ENCODE results near the gene RHOU.
"Not testable (repeated sequence)": the region's sequence is repeated elsewhere in the genome, so short reads cannot be mapped to it uniquely, and the experiment has no call there.

The RHOU gene

DNA sequence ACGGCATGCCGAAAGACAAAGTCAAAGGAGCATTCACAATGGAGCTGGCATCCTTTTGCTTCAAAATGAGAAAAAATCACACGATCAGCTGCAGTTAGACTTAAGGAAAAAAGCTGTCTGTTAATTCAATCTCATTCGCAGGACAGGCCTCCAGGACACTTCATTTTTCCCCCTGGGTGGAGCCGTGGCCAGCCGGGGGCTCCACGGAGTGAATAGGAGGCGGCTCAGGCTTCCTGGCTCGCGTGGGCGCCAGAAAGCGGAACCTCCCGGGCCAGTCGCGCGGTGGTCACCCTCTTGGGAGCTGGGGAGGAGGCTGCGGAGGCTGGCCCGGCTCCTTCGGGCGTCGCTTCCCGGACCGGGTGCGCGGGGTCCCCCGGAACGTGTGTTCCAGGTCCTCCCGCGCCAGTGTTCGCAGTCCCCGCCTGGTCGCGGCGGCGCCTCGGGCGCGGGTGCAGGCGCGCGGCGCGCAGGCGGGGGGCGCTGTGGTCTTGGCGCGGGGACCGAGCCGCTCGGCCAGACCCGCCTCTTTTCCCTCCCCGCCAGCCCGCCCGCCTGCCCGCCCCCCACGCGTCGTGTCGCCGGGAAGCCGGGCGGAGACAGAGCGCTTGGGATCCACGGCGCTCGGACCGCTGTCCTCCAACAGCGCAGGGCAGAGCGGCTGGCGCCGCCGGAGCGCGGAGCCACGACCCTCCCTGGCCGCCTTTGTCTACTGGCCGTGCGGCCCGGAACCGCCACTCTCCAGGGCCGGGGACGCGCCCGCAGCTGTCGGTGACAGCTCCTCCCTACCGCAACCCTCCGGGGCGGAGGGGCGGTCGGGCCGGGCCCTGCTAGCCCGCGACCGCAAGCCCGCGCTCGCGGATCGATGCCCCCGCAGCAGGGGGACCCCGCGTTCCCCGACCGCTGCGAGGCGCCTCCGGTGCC lies at the start of gene RHOU:
RHOU (plus strand) TSS at position 599 of the 921 bp plus-strand sequence; CDS start at position 863, 264 bp downstream.
- DNase-seq (ENCODE audit: low read depth, low spot score), result peak; percentile 60

DNA sequence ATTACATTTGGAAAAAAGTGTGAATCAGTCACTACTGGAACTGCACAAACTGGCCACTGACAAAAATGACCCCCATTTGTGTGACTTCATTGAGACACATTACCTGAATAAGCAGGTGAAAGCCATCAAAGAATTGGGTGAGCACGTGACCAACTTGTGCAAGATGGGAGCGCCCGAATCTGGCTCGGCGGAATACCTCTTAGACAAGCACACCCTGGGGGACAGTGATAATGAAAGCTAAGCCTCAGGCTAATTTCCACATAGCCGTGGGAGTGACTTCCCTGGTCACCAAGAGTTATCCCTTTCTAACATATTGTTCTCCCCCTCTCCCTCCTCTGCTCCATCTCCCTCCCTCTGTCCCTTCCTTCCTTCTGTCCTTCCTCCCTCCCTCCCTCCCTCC lies 47.7 kb upstream of the RHOU start:
- no peak for DNase-seq (ENCODE audit: low read depth, low spot score)

DNA sequence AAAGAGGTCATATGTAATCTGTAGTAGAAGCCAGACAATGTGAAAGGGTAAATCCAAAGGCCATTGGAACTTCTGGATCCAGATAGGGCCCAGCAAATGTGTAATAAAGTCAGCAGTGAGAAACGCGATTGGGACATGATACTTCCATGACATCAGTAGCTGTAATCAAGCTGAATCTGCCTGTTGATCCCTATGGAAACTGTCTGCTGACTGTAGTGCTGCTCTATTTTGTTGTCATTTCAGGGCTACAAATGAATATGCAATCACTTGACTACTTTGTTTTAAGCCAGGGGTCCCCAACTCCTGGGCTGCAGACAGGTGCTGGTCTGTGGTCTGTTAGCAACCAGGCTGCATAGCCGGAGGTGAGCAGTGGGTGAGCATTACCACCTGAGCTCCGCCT lies 46.0 kb upstream of the RHOU start:
- DNase-seq (ENCODE audit: low read depth, low spot score), result no peak

DNA sequence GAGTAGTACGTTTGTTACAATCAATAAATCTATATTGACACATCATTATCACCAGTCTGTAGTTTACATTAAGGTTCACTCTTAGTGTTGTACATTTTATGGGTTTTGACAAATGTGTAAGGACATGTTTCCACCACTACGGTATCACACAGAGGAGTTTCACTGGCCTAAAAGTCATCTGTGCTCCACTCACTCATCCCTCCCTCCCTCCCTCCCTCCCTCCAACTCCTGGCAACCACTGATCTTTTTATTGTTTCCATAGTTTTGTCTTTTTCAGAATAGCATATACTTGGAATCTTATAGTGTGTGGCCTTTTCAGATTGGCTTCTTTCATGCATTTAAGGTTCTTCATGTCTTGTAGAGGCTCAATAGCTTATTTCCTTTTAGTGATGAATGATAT lies 44.1 kb upstream of the RHOU start:
- DNase-seq (ENCODE audit: low read depth, low spot score), result no peak

DNA sequence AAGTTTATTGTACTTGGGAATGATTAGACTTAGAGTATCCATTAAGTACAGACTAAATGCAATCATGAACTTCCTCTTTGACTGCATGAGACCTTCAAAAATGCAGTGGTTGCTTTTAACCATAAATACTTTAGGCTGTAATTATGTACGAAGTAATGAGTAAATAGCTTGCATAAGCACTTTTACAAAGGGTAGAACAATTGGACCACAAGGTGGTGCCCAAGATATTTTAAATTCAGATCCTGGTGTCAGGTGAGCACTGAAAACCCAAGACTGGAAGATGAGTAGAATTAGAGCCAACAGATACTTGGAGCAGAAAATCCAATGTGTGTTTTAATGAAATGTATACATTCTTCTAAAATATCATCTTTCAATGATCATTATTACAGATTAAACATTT lies 43.4 kb upstream of the RHOU start:
- no peak for DNase-seq (ENCODE audit: low read depth, low spot score)

DNA sequence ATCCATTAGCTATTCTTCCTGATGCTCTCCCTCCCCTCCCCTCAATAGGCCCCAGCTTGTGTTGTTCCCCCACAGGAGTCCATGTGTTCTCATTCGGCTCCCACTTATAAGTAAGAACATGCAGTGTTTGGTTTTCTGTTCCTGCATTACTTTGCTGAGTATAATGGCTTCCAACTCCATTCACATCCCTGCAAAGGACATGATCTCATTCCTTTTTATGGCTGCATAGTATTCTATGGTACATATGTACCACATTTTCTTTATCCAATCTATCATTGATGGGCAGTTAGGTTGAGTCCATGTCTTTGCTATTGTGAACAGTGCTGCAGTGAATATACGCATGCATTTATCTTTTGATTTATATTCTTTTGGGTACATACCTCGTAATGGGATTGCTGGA lies 40.8 kb upstream of the RHOU start:
- not testable (repeated sequence) for DNase-seq (ENCODE audit: low read depth, low spot score)

DNA sequence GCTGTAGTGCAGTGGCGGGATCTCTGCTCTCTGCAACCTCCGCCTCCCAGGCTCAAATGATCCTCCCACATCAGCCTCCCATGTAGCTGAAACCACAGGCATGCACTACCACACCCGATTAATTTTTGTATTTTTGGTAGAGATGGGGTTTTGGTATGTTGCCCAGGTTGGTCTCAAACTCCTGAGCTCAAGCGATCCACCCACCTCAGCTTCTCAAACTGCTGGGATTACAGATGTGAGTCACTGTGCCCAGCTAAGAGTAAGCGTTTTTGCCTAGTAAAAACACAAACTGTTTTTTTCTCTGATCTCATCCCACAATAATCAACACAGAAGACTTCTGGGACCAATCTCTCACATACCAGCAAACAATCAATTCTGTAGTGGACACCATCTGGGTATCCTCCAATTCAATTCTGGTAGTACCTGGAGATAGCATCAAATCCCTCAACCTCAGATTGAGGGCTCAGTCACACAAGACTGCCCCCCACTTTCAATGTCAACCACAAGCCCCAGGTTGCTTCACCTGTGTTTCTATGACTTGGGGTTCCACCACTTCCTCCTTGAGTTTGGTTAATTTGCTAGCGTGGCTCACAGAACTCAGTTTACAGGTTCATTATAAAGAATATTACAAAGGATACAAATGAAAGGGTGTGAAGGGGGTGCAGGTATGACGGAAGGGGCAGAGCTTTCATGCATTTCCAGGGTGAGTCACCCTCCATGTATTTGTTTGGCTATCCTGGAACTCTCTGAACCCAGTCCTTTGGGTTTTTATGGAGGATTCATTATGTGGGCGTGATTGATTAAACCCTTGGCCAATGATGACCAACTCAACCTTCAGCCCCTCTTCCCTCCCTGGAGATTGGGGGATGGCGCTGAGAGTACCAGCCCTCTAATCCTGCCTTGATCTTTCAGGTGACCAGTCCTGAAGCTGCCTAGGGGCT lies 40.0 kb upstream of the RHOU start:
- DNase-seq (ENCODE audit: low read depth, low spot score), result no peak

DNA sequence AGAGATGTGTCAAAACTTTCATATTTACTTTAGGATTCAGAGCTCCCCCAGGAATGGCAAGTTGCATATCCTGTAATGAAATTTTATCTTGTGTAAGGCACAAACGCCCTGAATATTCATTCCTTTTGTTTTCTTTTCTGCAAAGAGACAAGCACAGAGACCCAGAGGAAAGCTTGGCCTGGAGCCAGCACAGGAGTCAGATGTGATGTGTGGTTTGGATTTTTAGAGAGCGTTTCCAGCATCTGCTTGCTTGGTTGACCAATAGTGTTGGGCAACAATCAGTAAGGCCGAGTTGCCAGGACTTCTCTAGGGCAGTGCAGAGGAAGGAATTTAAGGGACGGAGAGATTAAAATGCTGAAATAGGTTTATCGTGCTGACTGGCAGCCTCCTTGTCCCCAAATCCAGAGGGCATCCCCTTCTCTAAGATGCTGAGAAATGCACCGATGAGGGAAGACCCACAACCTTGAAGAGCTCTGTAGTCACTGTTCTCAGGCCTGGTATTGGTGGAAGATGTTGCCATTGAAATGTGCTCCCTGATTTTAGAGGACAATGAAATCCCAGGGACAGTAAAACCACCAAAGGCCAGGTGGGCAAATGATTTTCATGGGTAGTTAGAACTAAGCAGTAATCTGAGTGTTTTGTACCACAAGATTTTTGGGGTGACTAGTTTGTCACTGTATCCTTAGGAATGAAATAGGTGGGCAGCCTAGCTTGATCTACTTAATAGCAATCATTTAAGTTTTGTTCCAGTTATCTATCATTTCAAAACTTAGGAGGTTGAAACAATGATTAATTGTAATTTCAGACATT lies 37.9 kb upstream of the RHOU start:
- no peak for DNase-seq (ENCODE audit: low read depth, low spot score)

DNA sequence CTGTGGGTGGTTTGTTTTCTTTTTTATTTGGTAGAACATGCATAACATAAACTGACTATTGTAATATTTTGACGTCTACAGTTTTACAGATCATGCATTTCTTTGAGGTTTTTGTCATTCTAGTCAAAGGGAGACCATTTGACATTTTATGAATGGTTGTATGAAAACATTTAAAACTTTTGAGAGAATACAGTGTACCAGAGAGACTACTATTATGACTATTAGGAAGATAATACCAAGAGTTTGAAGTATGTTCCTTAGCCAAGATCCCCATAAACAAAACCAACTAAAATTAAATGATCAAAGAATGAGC lies 37.3 kb upstream of the RHOU start:
- DNase-seq (ENCODE audit: low read depth, low spot score), result no peak

DNA sequence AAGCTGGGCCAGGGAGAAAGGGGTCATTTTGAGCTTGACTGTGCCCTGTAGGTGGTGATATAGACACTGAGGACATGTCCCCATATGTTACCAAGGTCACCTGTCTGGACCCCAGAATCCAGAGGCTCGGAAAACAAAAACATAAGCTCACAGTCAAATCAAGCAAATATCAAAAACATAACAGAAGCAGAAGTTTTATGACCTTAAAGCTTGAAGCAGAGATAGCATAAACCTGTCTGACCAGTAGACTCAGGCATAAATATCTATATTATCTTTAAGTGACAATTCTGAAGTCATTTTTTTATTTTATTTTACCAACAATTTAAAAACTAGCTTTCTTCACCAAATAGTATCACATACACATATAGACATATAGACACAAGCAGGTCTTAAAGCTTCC lies 32.8 kb upstream of the RHOU start:
- no peak for DNase-seq (ENCODE audit: low read depth, low spot score)

DNA sequence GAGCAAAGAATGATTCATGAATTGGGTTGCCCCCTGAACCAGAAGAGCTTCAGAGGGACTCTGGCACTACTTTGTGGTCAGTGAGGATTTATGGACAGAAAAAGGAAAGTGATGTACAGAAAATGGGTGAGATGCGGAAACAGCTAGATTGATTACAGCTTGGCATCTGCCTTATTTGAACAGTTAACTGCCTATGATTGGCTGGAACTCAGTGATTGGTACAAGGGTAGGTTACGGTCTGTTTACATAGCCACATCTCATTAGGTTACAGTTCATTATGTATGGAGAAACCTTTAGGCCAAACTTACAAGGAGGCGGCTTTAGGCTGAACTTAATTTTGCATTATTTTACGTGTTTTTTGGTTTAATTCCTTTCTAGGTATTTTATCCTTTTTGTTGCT lies 29.0 kb upstream of the RHOU start:
- no peak for DNase-seq (ENCODE audit: low read depth, low spot score)

DNA sequence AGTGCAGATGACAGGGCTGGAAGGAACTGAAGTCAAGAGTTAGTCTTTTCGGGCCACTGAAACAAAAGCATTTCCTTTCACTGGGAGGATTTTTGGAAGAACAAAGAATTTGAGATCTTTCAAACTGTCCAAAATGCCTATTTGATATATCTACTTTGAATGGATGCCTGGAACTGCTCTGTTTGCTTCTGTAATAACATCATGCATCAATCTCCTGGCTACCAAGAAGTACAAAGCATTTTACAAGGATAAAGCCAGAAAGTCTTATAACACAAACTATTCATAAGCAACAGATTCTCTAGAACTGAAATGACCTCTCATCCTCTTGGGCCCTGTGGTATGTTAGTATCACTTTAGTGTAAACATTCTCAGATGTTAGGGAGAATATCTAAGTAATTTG lies 18.2 kb upstream of the RHOU start:
- no peak for DNase-seq (ENCODE audit: low read depth, low spot score)

DNA sequence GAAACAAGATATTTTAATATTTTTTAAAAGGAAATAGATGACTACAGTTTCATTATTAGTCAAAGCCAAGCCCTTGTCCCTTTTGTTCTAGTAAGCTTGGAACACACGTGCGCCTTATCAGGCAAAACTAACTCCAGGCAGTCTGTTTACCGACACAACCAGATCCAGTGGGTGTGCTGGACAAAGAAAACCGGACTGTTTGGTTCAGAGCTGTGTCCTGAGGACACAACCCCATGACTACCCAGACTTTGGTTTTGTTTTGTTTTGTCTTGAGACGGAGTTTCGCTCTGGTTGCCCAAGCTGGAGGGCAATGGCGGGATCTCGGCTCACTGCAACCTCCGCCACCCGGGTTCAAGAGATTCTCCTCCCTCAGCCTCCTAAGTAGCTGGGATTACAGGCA lies 13.9 kb upstream of the RHOU start:
- peak; percentile 71 for DNase-seq (ENCODE audit: low read depth, low spot score)

DNA sequence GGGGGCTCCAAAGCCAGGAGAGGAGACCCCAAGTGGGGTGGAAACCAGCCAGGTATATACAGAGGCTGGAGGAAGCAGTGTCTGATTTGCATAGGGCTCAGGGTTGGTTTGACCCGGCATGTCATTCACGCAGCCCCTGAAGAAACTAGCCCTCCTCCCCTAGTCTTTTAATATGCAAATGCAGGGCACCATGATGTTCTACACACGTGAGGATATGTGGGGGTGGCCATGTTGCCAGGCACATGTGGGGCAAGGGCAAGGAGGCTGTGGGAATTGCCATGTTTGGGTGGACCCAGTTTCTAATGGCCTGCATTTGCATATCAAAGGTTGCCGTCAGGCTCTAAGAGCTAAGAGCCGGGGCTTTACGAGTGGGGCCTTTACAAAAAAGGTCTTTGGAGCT lies 12.0 kb upstream of the RHOU start:
- peak; percentile 70 for DNase-seq (ENCODE audit: low read depth, low spot score)

DNA sequence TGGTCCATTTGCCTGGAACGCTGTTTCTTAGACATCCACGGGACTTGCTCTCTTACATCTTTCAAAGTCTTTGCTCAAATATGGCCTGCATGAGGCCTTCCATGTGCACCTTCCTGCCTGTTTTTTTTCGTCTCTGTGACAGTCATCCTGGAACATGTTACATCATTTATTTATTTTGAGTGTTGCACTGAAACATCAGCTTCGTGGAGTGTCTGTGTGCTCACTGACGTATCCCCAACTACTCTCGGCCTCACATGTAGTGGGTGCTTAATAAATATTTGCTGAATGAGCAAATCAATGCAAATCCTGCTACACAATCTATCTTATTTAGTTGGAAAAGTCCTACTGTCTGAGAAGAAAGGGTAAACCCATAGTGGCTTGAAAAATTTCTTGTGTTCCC lies 11.4 kb upstream of the RHOU start:
- no peak for DNase-seq (ENCODE audit: low read depth, low spot score)

DNA sequence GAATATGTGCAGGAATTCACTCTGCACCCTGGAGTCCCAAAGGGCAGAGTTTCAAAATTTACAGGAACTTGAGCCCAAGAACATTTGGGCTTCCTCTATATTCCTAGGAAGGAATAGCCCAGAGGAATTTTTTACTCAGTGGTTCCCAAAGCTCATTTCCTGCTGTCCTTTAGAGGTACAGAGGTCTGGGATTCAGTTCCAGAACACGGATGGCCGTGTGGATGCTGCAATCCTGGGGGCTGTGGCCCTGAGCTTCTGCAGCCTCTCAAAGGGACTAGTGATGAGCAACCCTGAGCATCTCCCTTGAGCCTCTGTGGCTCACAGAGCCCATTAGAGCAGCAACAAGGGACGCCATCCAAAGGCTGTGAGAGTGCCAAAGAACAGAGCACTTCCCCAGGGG lies 10.1 kb upstream of the RHOU start:
- DNase-seq (ENCODE audit: low read depth, low spot score), result no peak

DNA sequence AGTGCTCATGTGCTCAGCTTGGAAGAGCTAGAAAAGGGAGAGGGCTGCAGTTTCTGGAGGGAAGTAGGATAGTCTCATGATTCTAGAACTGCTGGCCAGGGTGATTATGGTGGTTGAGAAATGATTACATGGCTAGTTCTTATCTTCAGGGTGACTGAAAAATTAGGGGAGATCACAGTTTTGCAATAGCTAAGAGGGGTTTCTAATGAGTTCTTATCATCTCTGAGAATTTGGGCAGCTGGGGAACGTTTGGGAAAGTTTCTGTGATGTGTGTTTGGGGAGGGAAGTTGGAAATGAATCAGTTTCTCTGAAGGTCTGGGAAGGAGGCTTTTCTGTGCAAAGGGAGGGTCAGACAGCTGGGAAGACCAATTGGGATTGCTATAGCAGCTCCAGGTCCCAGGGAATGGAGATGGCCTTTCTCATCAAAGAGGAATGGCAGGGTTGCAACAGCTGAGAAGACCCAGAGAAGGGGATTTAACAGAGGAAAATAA lies 7.6 kb upstream of the RHOU start:
- DNase-seq (ENCODE audit: low read depth, low spot score), result no peak

DNA sequence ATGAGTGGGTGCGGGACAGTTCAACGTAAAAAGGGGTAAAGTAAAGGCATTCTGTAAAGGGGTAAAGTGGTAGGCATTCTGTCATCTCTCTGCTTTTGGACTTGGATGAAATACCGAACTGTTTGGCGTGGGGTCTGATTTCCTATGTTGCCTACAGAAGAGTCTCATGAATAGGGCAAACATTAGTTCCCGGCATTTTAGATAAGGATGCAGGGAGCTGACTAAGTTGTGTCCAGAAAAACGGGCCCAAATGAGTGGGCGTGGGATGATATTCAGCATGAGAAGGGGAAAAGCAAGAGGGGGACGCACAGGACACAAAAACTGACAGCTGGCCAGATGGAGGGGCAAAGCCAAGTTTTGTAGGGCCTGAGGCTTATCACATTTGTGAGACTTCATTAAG lies 2.9 kb upstream of the RHOU start:
- no peak for DNase-seq (ENCODE audit: low read depth, low spot score)

DNA sequence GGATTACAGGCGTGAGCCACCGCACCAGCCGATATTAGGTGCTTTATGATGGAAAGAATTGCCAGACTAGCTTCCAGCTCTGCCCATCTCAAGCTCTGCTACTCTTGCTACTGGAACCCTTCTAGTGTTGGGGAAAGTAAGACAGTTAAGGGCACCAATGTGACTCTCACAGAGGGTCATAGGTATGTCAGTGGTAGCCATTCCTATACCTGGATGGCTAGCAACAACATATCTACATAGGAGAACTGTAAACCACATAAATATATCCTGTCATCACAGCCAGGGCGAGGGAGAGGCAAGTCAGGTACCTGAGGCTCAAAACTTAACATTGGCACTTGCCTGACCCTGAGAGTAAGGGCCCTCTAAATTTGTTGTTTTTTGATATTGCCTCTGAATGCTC lies 1.7 kb upstream of the RHOU start:
- DNase-seq (ENCODE audit: low read depth, low spot score), result no peak

DNA sequence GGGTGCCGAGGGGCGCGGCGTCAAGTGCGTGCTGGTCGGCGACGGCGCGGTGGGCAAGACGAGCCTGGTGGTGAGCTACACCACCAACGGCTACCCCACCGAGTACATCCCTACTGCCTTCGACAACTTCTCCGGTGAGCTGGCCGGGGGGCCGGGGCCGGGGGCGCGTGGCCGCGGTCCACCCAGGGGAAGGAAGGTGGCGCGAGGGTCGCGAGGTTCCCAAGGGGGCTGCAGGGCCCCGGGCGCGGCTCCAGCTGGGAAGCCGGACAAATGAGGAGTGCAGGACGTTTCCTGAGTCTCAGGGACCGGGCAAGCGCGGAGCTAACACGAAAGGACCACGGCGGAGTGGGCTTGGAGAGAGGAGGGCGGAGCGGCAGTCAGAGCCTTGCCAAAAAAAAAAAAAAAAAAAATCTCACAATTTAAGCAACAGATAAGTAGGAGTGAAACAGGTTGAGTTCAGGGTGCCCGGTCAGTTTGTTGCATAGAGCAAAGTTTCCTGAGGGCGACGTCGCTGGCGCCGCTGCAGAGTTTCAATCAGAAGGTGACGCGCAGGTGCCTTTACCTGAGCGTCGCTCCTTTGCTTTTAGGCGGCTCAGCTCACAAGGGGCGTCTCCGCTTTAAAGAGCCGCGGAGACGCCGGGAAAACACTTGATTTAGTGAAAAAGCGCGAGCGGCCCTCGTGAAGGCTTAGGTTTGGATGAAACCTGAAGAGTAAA lies 750 bp downstream of the RHOU start:
- peak; percentile 50 for DNase-seq (ENCODE audit: low read depth, low spot score)

DNA sequence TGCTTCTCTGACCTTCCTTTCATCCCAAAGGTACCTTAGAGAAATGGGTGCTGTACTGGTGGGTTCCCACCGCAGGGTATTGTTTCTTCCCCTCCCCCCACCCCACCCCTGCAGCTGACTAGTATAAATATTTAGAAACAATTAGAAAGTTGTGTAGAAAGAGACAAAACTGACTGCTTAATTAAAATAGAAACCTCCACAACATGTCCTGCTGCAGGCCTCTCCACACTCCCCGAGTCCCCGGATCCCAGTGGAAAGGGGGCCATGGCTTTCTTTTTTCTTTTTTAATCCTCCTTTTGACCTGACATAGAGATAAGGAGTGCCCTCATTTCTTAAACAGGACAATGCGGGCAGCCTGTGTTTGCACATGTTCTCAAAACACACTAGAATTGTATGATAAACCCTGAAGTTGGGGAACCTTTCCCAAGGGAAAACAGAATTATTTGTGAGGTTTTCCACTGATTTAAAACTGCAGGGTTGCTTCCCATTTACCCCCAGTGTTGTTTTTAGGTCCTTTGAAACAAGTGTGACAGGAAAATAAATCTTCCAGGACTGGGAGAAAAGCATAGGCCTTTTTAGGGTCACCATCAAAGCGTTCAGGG lies 1.7 kb downstream of the RHOU start:
- no peak for DNase-seq (ENCODE audit: low read depth, low spot score)

Data from ELF-1 (cell line).